Astrocyte of the spinal cord (primary cell): ENCODE measurements around the gene PPP2CA.
"Not testable (repeated sequence)": the region's sequence is repeated elsewhere in the genome, so short reads cannot be mapped to it uniquely, and the experiment has no call there.

Source experiments
- DNase-seq: peaks from one replicate; pipeline ENCODE4 v3.0.0; 2011; ENCODE audit warnings: low read depth, low spot score
- H3K4me3 ChIP-seq: 2 replicates; pipeline ENCODE4 v1.5.1; 2011; ENCODE audit warnings: low read depth, mild to moderate bottlenecking, low read length, moderate library complexity
- CTCF ChIP-seq: IDR thresholded peaks from 2 replicates; pipeline ENCODE4 v1.5.1; 2012; ENCODE audit warnings: low read depth, mild to moderate bottlenecking, low read length, inconsistent platforms
- in situ Hi-C: cut with HindIII; loops from 2 replicates; pipeline ENCODE4 v1.10.0; 2017; ENCODE audit warnings: low sequenced_read_pairs

The PPP2CA gene

GRCh38 chr5:134161513-134162395, 64.1 kb downstream of the PPP2CA start:
- H3K4me3 ChIP-seq: no peak overlapping the region
- in situ Hi-C loops: no loop called here
- DNase-seq: no peak
- no peak for TF ChIP-seq CTCF

GRCh38 chr5:134153657-134154056, 72.2 kb downstream of the PPP2CA start:
- TF ChIP-seq CTCF: no peak
- in situ Hi-C loops: no loop called here
- no peak for DNase-seq
- H3K4me3 ChIP-seq: no peak overlapping the region

DNA sequence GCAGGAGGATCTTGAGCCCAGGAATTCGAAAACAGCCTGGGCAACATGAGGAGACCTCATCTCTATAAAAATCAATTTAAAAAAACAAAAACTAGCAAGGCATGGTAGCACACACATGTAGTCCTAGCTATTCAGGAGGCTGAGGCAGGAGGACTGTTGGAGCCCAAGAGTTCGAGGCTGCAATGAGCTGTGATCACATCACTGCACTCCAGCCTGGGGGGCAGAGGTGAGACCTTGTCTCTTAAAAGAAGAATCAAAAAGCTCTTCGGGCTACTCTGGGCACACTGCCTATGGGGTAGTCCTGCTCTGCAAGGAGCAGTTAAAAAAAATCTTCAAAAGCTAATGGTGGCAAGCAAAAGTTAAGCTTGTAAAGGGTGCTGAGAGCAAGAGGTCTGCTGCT, 72.6 kb downstream of the PPP2CA start:
- H3K4me3 ChIP-seq: no peak overlapping the region
- in situ Hi-C loops: no loop called here
- no peak for DNase-seq
- TF ChIP-seq CTCF: no peak

- in situ Hi-C loops, DNase-seq, H3K4me3 ChIP-seq: not testable (repeated sequence)
Measured at GRCh38 chr5:134152173-134152832, 73.6 kb downstream of the PPP2CA start.

DNA sequence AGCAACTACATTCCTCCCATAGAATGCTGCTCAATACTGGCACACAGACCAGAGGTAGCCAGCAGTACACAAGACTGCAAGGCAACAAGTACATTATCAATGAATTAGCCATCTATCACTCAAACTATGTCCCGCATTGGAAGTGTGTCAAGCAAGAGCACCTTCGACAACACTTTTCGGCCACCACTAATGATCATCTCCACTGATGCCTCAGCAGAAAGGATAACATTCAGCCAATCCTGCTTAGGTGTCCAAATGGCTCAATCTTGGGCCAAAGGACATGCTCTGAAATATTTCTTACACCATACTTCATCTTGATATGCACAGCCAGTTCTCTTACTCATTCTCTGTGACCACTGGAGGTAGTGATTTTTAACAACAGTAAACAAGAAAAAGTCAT, 74.2 kb downstream of the PPP2CA start:
- in situ Hi-C loops: no loop called here
- no peak for DNase-seq
- H3K4me3 ChIP-seq: no peak overlapping the region
- TF ChIP-seq CTCF: no peak

- in situ Hi-C loops: no loop called here
- TF ChIP-seq CTCF: no peak
- no peak for DNase-seq
- no peak overlapping the region for H3K4me3 ChIP-seq
Measured at GRCh38 chr5:134149571-134150303, 76.1 kb downstream of the PPP2CA start.
